Liver (tissue), 9 donors: ENCODE measurements around the gene VWCE. TPM values are rescaled to one million over a fixed set of nuclear protein-coding genes. Genes with fewer than 3 reads are reported as not detected.
A peak's percentile ranks its signal among the peaks of the same experiment; 100 is the strongest.

Experiments
- DNase-seq: peaks from one replicate; pipeline ENCODE4 v3.0.0-alpha.2; 2017; ENCODE audit warnings: low spot score
- H3K27ac ChIP-seq, 2 donors: one replicate each; pipeline ENCODE4 v1.7.0; 2013; ENCODE audit warnings: inconsistent platforms in 2 of 2, low read length in 2 of 2, control low read depth in 1 of 2, low read depth in 1 of 2, mild to moderate bottlenecking in 1 of 2
- H3K27me3 ChIP-seq, 4 donors: one replicate each; pipeline versions ENCODE4 v1.6.1 to v1.7.0; 2013; ENCODE audit warnings: low read length in 3 of 4, inconsistent platforms in 1 of 4, mild to moderate bottlenecking in 1 of 4, moderate library complexity in 1 of 4; ENCODE audit not compliant: control insufficient read depth in 4 of 4, insufficient read depth in 4 of 4
- H3K36me3 ChIP-seq, 4 donors: one replicate each; pipeline versions ENCODE4 v1.6.1 to v1.7.0; 2013; ENCODE audit warnings: low read length in 3 of 4, mild to moderate bottlenecking in 3 of 4, low read depth in 1 of 4, moderate library complexity in 1 of 4; ENCODE audit not compliant: control insufficient read depth in 4 of 4, insufficient read depth in 3 of 4
- H3K4me1 ChIP-seq, 4 donors: one replicate each; pipeline versions ENCODE4 v1.6.1 to v1.7.0; 2013; ENCODE audit warnings: low read length in 3 of 4, mild to moderate bottlenecking in 3 of 4, moderate library complexity in 1 of 4; ENCODE audit not compliant: control insufficient read depth in 4 of 4, insufficient read depth in 4 of 4
- H3K4me3 ChIP-seq, 3 donors: one replicate each; pipeline versions ENCODE4 v1.6.1 to v1.7.0; 2013; ENCODE audit warnings: low read length in 3 of 3, control low read depth in 1 of 3, low read depth in 1 of 3, mild to moderate bottlenecking in 1 of 3
- H3K9ac ChIP-seq, 2 donors: one replicate each; pipeline ENCODE4 v1.7.0; 2013; ENCODE audit warnings: low read length in 2 of 2, mild to moderate bottlenecking in 2 of 2, moderate library complexity in 2 of 2, control low read depth in 1 of 2, low read depth in 1 of 2
- H3K9me3 ChIP-seq, 4 donors: one replicate each; pipeline versions ENCODE4 v1.6.1 to v1.7.0; 2013; ENCODE audit warnings: low read length in 3 of 4; ENCODE audit not compliant: control insufficient read depth in 4 of 4
- FOXA1 ChIP-seq: IDR thresholded peaks from 2 replicates; pipeline ENCODE4 v1.6.1; 2016; ENCODE audit warnings: antibody characterized with exemption
- GABPA ChIP-seq, 2 donors: IDR thresholded peaks in 1 of 2; conservative IDR thresholded peaks in 1 of 2; 2 replicates each; pipeline ENCODE4 v1.6.1; 2016; ENCODE audit warnings: antibody characterized with exemption in 2 of 2, mild to moderate bottlenecking in 1 of 2, moderate library complexity in 1 of 2
- HNF4A ChIP-seq, 2 donors: conservative IDR thresholded peaks; 2 replicates each; pipeline ENCODE4 v1.6.1; 2016; ENCODE audit warnings: antibody characterized with exemption in 2 of 2, mild to moderate bottlenecking in 2 of 2
- HNF4G ChIP-seq: IDR thresholded peaks from 2 replicates; pipeline ENCODE4 v1.6.1; 2016; ENCODE audit warnings: antibody characterized with exemption
- JUND ChIP-seq, 2 donors: IDR thresholded peaks; 2 replicates each; pipeline ENCODE4 v1.6.1; 2016; ENCODE audit warnings: antibody characterized with exemption in 2 of 2
- RAD21 ChIP-seq, 2 donors: IDR thresholded peaks; 2 replicates each; pipeline ENCODE4 v1.6.1; 2016; ENCODE audit warnings: antibody characterized with exemption in 2 of 2, mild to moderate bottlenecking in 2 of 2
- REST ChIP-seq: IDR thresholded peaks from 2 replicates; pipeline ENCODE4 v1.6.1; 2016; ENCODE audit warnings: antibody characterized with exemption, mild to moderate bottlenecking
- RXRA ChIP-seq, 2 donors: IDR thresholded peaks; 2 replicates each; pipeline ENCODE4 v1.6.1; 2017 to 2018; ENCODE audit warnings: antibody characterized with exemption in 2 of 2, mild to moderate bottlenecking in 1 of 2
- SP1 ChIP-seq: IDR thresholded peaks from 2 replicates; pipeline ENCODE4 v1.6.1; 2018; ENCODE audit warnings: antibody characterized with exemption, mild to moderate bottlenecking
- TAF1 ChIP-seq: conservative IDR thresholded peaks from 2 replicates; pipeline ENCODE4 v1.6.1; 2016; ENCODE audit warnings: antibody characterized with exemption, mild to moderate bottlenecking
- YY1 ChIP-seq: IDR thresholded peaks from 2 replicates; pipeline ENCODE4 v1.6.1; 2016; ENCODE audit warnings: antibody characterized with exemption, mild to moderate bottlenecking
- WGBS: extraction: QIAGEN DNeasy Blood & Tissue Kit; methylation state at CpG from one replicate; pipeline ENCODE4 v1.1.7; 2013; 5-methylcytosine and 5-hydroxymethylcytosine counted together
- polyA plus RNA-seq, 2 donors: library from polyadenylated mRNA; stranded (reverse) in 1 of 2; unstranded in 1 of 2; fragments of 200-250 nt in 1 of 2; fragments of >200 nt in 1 of 2; fragmentation: Nextera tagmentation in 1 of 2; extraction: Ambion mirVana in 1 of 2; gene quantifications; one replicate each; pipeline versions ENCODE4 v1.2.1 to v1.2.3, GENCODE V29; 2013 to 2015
- total RNA-seq, 2 donors: library from RNA; depleted of rRNA; stranded (reverse); fragments of >200 nt; gene quantifications; one replicate each; pipeline ENCODE4 v1.2.3, GENCODE V29; 2014
- TF ChIP-seq, protein P1 (sequence below): IDR thresholded peaks from 2 replicates; pipeline ENCODE4 v1.6.1; 2016; ENCODE audit warnings: antibody characterized with exemption
- TF ChIP-seq, protein P2 (sequence below): IDR thresholded peaks from 2 replicates; pipeline ENCODE4 v1.6.1; 2016; ENCODE audit warnings: antibody characterized with exemption
- donor health status: healthy.
- donor health status: healthy.
- donor health status: healthy.
- donor health status: healthy.
- donor health status: healthy.

The VWCE gene
- total and polyA plus RNA-seq, 4 donors: 1.9 to 6.0 (median 2.7) TPM

- peak overlapping the region; percentile 17 to 37 for H3K27ac ChIP-seq
- no peak overlapping the region for H3K4me3 ChIP-seq
- H3K9me3 ChIP-seq: no peaks in the 10 kb centered on the region
- TF ChIP-seq SP1: peak; percentile 91
- TF ChIP-seq HNF4G: peak; percentile 90
- peak; percentile 61 to 64 for TF ChIP-seq RXRA (IDR thresholded peaks at IDR 0.05)
- TF ChIP-seq TAF1: no peak
- peak; percentile 89 to 93 for TF ChIP-seq HNF4A (conservative IDR thresholded peaks at IDR 0.05)
- TF ChIP-seq, protein P1, sequence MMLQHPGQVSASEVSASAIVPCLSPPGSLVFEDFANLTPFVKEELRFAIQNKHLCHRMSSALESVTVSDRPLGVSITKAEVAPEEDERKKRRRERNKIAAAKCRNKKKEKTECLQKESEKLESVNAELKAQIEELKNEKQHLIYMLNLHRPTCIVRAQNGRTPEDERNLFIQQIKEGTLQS: no peak
- TF ChIP-seq RAD21 (IDR thresholded peaks at IDR 0.05): peak in 1 of 2 donors; percentile 47
- TF ChIP-seq YY1: peak; percentile 33
- TF ChIP-seq FOXA1: no peak
- TF ChIP-seq REST: no peak
- peak in 1 of 2 donors; percentile 20 for TF ChIP-seq JUND (IDR thresholded peaks at IDR 0.05)
- no peak overlapping the region for H3K9ac ChIP-seq
- peaks cover 3 to 42% (median 26%) of the 10 kb centered on the region in 4 donors for H3K4me1 ChIP-seq
- no peak for DNase-seq
- no peaks in the 10 kb centered on the region for H3K27me3 ChIP-seq
- H3K36me3 ChIP-seq: peaks cover 16 to 44% (median 35%) of the 10 kb centered on the region in 4 donors
- WGBS: 44% methylated on average over 4 of the region's 4 CpGs
Measured at GRCh38 chr11:61298663-61299244, 3.6 kb upstream of the VWCE start.

DNA sequence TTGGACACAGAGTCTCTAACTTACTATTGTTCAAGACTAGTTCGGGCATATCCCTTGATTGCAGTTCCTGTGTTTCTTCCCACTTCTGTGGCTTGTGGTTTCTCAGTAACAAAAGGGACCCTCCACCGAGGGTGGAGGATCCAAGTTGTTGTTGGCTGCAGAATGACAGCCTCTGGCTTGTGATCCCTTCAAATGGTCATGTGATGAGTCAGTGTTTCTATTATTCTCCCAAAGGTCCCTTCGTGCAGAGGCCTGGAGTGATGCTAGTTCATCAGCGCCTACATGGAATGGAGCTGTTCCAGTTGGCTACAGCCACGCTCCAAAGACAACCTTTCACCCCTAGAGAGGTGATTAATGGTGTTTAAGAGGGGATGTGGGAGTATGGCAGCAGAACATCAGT, 2.6 kb upstream of the VWCE start:
- peaks cover 3 to 43% (median 27%) of the 10 kb centered on the region in 4 donors for H3K4me1 ChIP-seq
- DNase-seq: no peak
- no peak overlapping the region for H3K9ac ChIP-seq
- H3K27me3 ChIP-seq: no peaks in the 10 kb centered on the region
- TF ChIP-seq REST: no peak
- TF ChIP-seq GABPA (IDR thresholded peaks at IDR 0.05 in 1 of 2, conservative IDR thresholded peaks at IDR 0.05 in 1 of 2): no peak
- TF ChIP-seq RXRA (IDR thresholded peaks at IDR 0.05): peak in 1 of 2 donors; percentile 29
- TF ChIP-seq, protein P2, sequence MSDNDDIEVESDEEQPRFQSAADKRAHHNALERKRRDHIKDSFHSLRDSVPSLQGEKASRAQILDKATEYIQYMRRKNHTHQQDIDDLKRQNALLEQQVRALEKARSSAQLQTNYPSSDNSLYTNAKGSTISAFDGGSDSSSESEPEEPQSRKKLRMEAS: no peak
- peak in 1 of 2 donors; percentile 22 for TF ChIP-seq HNF4A (conservative IDR thresholded peaks at IDR 0.05)
- WGBS: 47% methylated on average over 5 of the region's 5 CpGs
- H3K9me3 ChIP-seq: no peaks in the 10 kb centered on the region
- peak overlapping the region in 1 of 2 donors; percentile 17 for H3K27ac ChIP-seq
- peaks cover 10 to 35% (median 29%) of the 10 kb centered on the region in 4 donors for H3K36me3 ChIP-seq
- no peak overlapping the region for H3K4me3 ChIP-seq
